ENCODE results near the gene LRRC34.
A peak's percentile ranks its signal among the peaks of the same experiment; 100 is the strongest.

DNA sequence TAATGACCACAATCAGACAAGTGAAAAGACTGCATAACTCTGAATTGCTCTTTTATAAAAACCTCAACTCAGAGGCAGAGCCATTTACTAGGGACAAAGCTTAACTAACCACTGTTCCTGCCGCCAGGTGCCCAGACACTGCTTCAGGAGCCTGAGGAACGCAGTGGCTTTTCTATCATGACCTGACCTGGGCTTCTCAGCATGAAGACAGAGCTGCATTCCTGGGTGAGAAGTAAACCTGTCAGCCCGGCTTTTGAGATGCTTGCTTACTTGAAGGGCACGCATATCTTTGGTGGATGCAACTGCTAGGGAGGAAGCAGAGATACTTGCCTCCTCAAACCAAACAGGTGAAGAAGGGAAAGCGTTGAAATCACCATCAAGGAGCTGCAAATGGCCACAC lies 49.2 kb upstream of the LRRC34 start:
- TF ChIP-seq CTCF (IDR thresholded peaks at IDR 0.05; ENCODE audit: control extremely low read depth in 1 of 3, insufficient read depth in 1 of 3, low read depth in 1 of 3, low read length in 3 of 3) (no peak), POLR2A (IDR thresholded peaks at IDR 0.05; ENCODE audit: control extremely low read depth in 1 of 2, low read depth in 2 of 2, low read length in 2 of 2) (no peak), JUND (IDR thresholded peaks at IDR 0.05; ENCODE audit: low read length) (no peak), SIN3A (conservative IDR thresholded peaks at IDR 0.05 in 1 of 2, IDR thresholded peaks at IDR 0.05 in 1 of 2; ENCODE audit: low read depth in 1 of 2, low read length in 2 of 2) (0 out of 4 replicates have a peak, but pooled peaks of 1 of the 2 experiments have one; percentile 26), SP1 (IDR thresholded peaks at IDR 0.05; ENCODE audit: low read depth, low read length) (peak; percentile 47; the same call in 1 of the 2 replicates), TEAD4 (IDR thresholded peaks at IDR 0.05; ENCODE audit: low read depth, low read length) (peak; percentile 89), GABPA (IDR thresholded peaks at IDR 0.05; ENCODE audit: borderline replicate concordance, insufficient read depth, low read length) (no peak), EZH2 (IDR thresholded peaks at IDR 0.05; ENCODE audit: low read depth, low read length, severe bottlenecking) (no peak), EP300 (IDR thresholded peaks at IDR 0.05; ENCODE audit: borderline replicate concordance in 1 of 2, low read depth in 2 of 2, low read length in 2 of 2) (no peak), CEBPB (IDR thresholded peaks at IDR 0.05; ENCODE audit: low read depth, low read length) (no peak), EGR1 (IDR thresholded peaks at IDR 0.05; ENCODE audit: borderline replicate concordance, low read depth, low read length) (no peak), GTF2F1 (IDR thresholded peaks at IDR 0.05; ENCODE audit: borderline replicate concordance, low read depth, low read length) (no peak)

Measured in H1 (cell line).